ENCODE measurements around the gene ZNF670.
A peak's percentile ranks its signal among the peaks of the same experiment; 100 is the strongest.
"Not testable (repeated sequence)": the region's sequence is repeated elsewhere in the genome, so short reads cannot be mapped to it uniquely, and the experiment has no call there.

The ZNF670 gene

DNA sequence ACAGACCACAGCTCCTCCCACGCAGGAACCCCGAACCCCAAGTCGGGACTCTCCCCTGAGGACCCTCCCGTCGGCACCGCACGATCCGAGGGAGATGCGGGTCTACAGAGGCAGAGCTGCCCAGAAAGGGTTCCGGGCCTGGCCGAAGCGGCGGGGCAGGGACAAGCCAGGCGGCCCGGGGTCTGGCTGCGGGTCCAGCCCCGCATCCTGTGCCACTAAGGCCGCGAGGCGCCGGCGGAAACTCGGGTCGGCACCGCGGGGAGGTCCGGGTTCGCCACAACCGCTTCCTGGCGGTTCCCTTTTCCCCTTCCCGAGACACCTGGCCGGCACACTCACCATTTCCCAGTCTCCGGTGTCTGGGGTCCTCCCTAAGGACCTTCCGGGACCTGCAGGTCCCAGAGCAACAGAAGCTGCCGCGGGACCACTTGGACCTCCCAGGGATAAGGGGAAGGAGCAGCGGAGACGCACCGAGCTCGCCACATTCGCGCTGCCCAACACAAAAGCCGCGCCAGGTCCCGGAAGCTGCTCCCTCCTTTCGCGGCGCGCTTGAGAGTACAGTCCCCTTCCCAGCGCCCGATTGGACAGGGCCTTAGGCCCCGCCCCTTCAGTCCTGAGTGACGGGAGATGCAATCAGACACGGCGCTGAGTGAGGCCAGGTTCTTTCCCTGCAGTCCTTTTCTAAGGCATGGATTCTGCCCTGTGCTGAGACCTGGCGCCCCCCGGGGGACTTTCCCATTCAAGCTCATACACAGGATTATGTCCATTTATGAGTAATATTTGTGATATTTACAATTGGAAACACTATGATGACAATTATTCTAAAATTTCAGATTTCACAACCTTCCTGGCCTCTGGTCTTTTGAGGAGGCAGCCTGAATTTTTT, at the start of gene ZNF670:
ZNF670 (minus strand) TSS at position 554 of the 883 bp plus-strand sequence; CDS start at position 339, 215 bp downstream.
- DNase-seq: peak; percentile 97 to 98
- Histone ChIP-seq H3K27me3 (no peaks in the 10 kb centered on the region), H3K4me3 (peak within 1 kb of the TSS; percentile 82 to 85), H3K27ac (peak within 1 kb of the TSS; percentile 79 to 80), H3K9me3 (no peaks in the 10 kb centered on the region), H3K4me1 (peaks cover 0 to 17% (median 11%) of the 10 kb centered on the region in 4 donors), H3K36me3 (no peaks in the 10 kb centered on the region)
- TF ChIP-seq CTCF (IDR thresholded peaks at IDR 0.05): no peak
- intact Hi-C loops (cut with DNase I; ENCODE audit: low total_unique reads): loop anchor here (2.0 kb wide), 1 partner anchor 26 kb away; the partner anchor contains the start of gene ZNF669

GRCh38 chr1:247127519-247128282, 49.1 kb upstream of the ZNF670 start:
- H3K27ac ChIP-seq: not testable (repeated sequence)

DNA sequence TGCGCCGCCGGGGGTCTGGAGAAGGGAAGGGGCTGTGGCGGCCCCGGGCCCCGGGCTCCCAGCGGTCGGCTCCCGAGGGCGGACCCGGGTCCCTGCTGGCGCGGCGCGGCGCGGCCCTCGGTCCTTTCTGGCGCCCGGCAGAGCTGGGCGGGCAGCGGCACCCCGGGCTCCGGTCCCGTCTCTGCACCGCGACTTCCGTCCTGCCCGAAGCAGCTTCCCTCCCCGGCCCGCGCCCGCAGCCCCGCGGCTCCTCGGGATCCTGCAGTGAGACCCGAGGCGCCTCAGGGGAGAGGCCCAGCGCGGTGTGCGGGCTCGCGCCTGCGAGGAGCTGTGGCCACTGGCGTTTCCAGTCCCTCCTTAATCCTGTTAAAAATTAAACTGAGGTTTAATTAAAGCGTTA, 48.0 kb upstream of the ZNF670 start:
- not testable (repeated sequence) for H3K27me3 ChIP-seq
- intact Hi-C loops (cut with DNase I; ENCODE audit: low total_unique reads): loop anchor here (10.0 kb wide), 1 partner anchor 78 kb away; no protein-coding TSS in a partner anchor

More at GRCh38 chr1:247127519-247128282, 49.1 kb upstream of the ZNF670 start:
- H3K4me3 ChIP-seq, H3K27me3 ChIP-seq, H3K4me1 ChIP-seq, DNase-seq: not testable (repeated sequence)
- intact Hi-C loops (cut with DNase I; ENCODE audit: low total_unique reads): loop anchor here (10.0 kb wide), 1 partner anchor 77 kb away; no protein-coding TSS in a partner anchor
- Histone ChIP-seq H3K36me3 (peaks cover 12 to 26% (median 18%) of the 10 kb centered on the region in 3 donors), H3K9me3 (peaks cover 0 to 28% (median 0%) of the 10 kb centered on the region in 3 donors)

GRCh38 chr1:247126166-247126565, 47.6 kb upstream of the ZNF670 start:
- H3K36me3 ChIP-seq: peaks cover 2 to 14% (median 12%) of the 10 kb centered on the region in 3 donors
- not testable (repeated sequence) for H3K27ac ChIP-seq, H3K27me3 ChIP-seq, DNase-seq, H3K4me1 ChIP-seq, H3K4me3 ChIP-seq
- H3K9me3 ChIP-seq: peaks cover 0 to 13% (median 0%) of the 10 kb centered on the region in 3 donors
- intact Hi-C loops (cut with DNase I; ENCODE audit: low total_unique reads): loop anchor here (10.0 kb wide), 1 partner anchor 79 kb away; no protein-coding TSS in a partner anchor

More for the DNA sequence above, 48.0 kb upstream of the ZNF670 start:
- not testable (repeated sequence) for H3K4me3 ChIP-seq, H3K4me1 ChIP-seq, DNase-seq, H3K27ac ChIP-seq
- Histone ChIP-seq H3K36me3 (peaks cover 7 to 18% (median 16%) of the 10 kb centered on the region in 3 donors), H3K9me3 (peaks cover 0 to 17% (median 0%) of the 10 kb centered on the region in 3 donors)

- Histone ChIP-seq H3K27ac (no peak overlapping the region), H3K4me1 (no peaks in the 10 kb centered on the region), H3K4me3 (no peak overlapping the region), H3K9me3 (no peaks in the 10 kb centered on the region), H3K27me3 (no peaks in the 10 kb centered on the region), H3K36me3 (no peaks in the 10 kb centered on the region)
- intact Hi-C loops (cut with DNase I; ENCODE audit: low total_unique reads): loop anchor here (10.0 kb wide), 1 partner anchor 83 kb away; no protein-coding TSS in a partner anchor
- TF ChIP-seq CTCF (IDR thresholded peaks at IDR 0.05): no peak
- DNase-seq: no peak
Measured at GRCh38 chr1:247121382-247121781, 42.8 kb upstream of the ZNF670 start.

GRCh38 chr1:247120408-247120668, 41.7 kb upstream of the ZNF670 start:
- not testable (repeated sequence) for H3K9me3 ChIP-seq, DNase-seq, H3K27ac ChIP-seq, H3K4me3 ChIP-seq, H3K4me1 ChIP-seq, H3K27me3 ChIP-seq, H3K36me3 ChIP-seq
- intact Hi-C loops (cut with DNase I; ENCODE audit: low total_unique reads): loop anchor here (10.0 kb wide), 1 partner anchor 84 kb away; no protein-coding TSS in a partner anchor

DNA sequence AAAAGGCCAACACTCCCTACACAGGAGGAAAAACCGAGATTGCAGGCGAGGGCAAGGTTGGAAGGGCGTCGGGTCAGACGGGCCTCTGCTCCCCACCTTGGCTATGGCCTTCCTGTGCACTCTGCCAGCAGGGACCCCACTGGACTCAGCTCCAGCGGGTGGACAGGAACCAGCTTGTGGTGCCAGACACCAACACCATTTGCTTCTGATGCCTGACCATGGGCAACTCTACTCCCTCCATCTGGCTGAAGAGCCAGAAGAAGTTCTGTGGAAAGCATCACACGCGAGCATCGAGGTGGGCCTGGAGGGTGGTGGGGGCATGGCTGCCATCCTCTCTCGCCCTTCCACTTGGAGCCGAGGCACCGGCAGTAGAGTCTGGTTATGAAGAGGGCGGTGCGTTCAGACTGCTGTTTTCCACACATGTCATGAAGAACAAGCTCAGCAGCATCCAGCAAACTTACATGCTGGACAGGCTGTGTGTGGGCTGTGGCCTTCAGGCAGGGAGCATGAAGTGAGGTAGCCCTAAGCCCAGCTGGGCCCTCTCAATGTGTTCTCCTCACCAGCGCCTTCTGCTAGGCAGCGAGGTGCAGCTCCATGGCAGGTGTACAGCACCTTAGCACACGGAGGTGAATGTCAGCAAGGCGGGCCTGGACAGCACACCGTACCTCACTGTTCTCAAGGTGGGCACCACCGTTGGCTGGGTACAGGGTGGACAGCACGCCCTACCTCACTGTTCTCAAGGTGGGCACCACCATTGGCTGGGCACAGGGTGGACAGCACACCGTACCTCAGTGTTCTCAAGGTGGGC, 41.2 kb upstream of the ZNF670 start:
- H3K27me3 ChIP-seq: no peaks in the 10 kb centered on the region
- intact Hi-C loops (cut with DNase I; ENCODE audit: low total_unique reads): loop anchor here (10.0 kb wide), 2 partner anchors 45 to 85 kb away; no protein-coding TSS in a partner anchor

More for the DNA sequence above, 41.2 kb upstream of the ZNF670 start:
- Histone ChIP-seq H3K36me3 (no peaks in the 10 kb centered on the region), H3K27ac (no peak overlapping the region), H3K9me3 (no peaks in the 10 kb centered on the region), H3K4me1 (no peaks in the 10 kb centered on the region), H3K4me3 (no peak overlapping the region)
- DNase-seq: no peak
- TF ChIP-seq CTCF (IDR thresholded peaks at IDR 0.05): no peak
